Measurements from ENCODE around the gene RPRD1A.

- TF ChIP-seq GATA3 (IDR thresholded peaks at IDR 0.05; ENCODE audit: low read depth, low read length): no peak
- TF ChIP-seq GATA2 (IDR thresholded peaks at IDR 0.05; ENCODE audit: low read depth, low read length): no peak
Observed at GRCh38 chr18:35953688-35954087, 113.7 kb downstream of the RPRD1A start.

Measured in SH-SY5Y (cell line).